ENCODE data around the gene TNNI2. TPM values are rescaled to one million over a fixed set of nuclear protein-coding genes. Genes with fewer than 3 reads are reported as not detected.

Gene TNNI2
- total and polyA plus RNA-seq, 10 donors, result 2.3 to 21.8 (median 6.7) TPM

DNA sequence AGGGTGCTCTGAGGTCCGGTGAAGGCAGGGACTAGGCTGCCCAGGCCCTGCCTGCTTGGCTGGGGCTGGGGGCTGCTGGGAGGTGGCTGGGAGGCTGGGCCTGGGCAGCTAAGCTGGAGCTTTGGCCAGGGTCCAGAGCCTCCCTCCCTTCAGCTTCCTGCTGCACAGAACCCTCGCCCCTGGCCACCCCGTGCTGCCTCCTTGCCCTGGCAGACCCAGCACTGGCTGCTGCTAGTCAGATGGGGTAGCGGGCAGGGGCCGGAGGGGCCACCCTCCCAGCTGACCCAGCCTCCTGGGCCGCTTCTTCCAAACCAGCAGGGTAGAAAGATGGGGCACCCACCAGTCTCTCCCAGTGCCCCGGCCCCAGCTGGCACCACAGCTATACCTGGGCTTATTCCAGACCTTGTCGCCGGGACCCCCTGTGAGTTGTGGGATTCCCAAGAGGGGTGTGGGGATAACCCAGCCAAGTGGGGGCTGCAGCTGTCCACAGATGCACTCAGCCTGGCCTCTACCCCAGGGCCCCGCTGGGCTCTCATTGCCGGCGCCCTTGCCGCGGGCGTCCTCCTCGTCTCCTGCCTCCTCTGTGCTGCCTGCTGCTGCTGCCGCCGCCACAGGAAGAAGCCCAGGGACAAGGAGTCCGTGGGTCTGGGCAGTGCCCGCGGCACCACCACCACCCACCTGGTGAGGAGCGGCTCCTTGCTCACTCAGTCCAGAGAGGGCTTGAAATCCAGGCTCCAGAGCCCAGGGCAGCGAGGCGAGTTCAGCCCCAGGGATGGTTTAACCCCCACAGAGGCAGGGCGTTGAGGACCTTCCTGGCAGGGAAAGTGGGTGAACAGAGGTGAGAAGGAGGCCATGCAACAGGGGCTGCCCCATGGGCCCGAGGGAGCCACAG is 3.8 kb upstream of the TNNI2 start, which contains the start of gene SYT8:
SYT8 (plus strand) TSS at position 212 of the 892 bp plus-strand sequence; CDS start at position 328, 116 bp downstream.
- Histone ChIP-seq H3K27me3 (replicated peaks in 1 of 7) (peaks cover 0 to 34% (median 0%) of the 10 kb centered on the region in 7 donors), H3K4me3 (no peak within 1 kb of the TSS), H3K27ac (no peak within 1 kb of the TSS), H3K9me3 (no peaks in the 10 kb centered on the region), H3K36me3 (no peaks in the 10 kb centered on the region), H3K4me1 (peaks cover 23 to 61% (median 43%) of the 10 kb centered on the region in 6 donors)
- intact Hi-C loops (cut with DNase I; ENCODE audit: low total_unique reads), result loop anchor here (5.0 kb wide), 2 partner anchors 183 to 317 kb away; no protein-coding TSS in a partner anchor
- peak; percentile 72 for DNase-seq
- no peak for TF ChIP-seq POLR2A (IDR thresholded peaks at IDR 0.05)
- TF ChIP-seq, protein P1, sequence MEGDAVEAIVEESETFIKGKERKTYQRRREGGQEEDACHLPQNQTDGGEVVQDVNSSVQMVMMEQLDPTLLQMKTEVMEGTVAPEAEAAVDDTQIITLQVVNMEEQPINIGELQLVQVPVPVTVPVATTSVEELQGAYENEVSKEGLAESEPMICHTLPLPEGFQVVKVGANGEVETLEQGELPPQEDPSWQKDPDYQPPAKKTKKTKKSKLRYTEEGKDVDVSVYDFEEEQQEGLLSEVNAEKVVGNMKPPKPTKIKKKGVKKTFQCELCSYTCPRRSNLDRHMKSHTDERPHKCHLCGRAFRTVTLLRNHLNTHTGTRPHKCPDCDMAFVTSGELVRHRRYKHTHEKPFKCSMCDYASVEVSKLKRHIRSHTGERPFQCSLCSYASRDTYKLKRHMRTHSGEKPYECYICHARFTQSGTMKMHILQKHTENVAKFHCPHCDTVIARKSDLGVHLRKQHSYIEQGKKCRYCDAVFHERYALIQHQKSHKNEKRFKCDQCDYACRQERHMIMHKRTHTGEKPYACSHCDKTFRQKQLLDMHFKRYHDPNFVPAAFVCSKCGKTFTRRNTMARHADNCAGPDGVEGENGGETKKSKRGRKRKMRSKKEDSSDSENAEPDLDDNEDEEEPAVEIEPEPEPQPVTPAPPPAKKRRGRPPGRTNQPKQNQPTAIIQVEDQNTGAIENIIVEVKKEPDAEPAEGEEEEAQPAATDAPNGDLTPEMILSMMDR (IDR thresholded peaks at IDR 0.05 in 8 of 11, conservative IDR thresholded peaks at IDR 0.05 in 3 of 11), result no peak
- 75 to 88% (median 80%) methylated on average over 16 to 26 of the region's 26 CpGs for WGBS, 5 donors

DNA sequence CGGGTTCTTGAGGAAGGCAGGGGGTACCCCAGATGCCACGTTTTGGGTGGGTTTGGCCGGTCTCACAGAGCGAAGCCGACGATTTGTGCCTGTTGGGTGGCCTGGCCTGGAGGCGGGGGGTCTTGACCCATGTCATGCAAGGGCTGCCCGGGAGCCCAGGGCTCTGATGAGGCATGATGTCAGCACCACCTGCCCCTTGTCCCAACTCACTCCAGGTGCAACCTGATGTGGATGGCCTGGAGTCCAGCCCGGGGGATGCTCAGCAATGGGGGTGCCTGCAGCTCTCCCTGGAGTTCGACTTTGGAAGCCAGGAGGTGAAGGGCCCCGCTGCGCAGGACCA is 3.1 kb upstream of the TNNI2 start:
- intact Hi-C loops (cut with DNase I; ENCODE audit: low total_unique reads), result loop anchor here (5.0 kb wide), 1 partner anchor 317 kb away; no protein-coding TSS in a partner anchor
- Histone ChIP-seq H3K4me3 (no peak overlapping the region), H3K4me1 (peaks cover 26 to 61% (median 49%) of the 10 kb centered on the region in 6 donors), H3K27ac (no peak overlapping the region), H3K36me3 (no peaks in the 10 kb centered on the region), H3K27me3 (replicated peaks in 1 of 7) (peaks cover 0 to 28% (median 0%) of the 10 kb centered on the region in 7 donors), H3K9me3 (no peaks in the 10 kb centered on the region)
- no peak for TF ChIP-seq POLR2AphosphoS5 (IDR thresholded peaks at IDR 0.05)
- no peak for TF ChIP-seq POLR2A (IDR thresholded peaks at IDR 0.05)
- TF ChIP-seq, protein P1 (IDR thresholded peaks at IDR 0.05 in 8 of 11, conservative IDR thresholded peaks at IDR 0.05 in 3 of 11), result no peak
- WGBS, 5 donors, result 71 to 92% (median 86%) methylated on average over 8 to 12 of the region's 12 CpGs
- DNase-seq, result peak; percentile 72

DNA sequence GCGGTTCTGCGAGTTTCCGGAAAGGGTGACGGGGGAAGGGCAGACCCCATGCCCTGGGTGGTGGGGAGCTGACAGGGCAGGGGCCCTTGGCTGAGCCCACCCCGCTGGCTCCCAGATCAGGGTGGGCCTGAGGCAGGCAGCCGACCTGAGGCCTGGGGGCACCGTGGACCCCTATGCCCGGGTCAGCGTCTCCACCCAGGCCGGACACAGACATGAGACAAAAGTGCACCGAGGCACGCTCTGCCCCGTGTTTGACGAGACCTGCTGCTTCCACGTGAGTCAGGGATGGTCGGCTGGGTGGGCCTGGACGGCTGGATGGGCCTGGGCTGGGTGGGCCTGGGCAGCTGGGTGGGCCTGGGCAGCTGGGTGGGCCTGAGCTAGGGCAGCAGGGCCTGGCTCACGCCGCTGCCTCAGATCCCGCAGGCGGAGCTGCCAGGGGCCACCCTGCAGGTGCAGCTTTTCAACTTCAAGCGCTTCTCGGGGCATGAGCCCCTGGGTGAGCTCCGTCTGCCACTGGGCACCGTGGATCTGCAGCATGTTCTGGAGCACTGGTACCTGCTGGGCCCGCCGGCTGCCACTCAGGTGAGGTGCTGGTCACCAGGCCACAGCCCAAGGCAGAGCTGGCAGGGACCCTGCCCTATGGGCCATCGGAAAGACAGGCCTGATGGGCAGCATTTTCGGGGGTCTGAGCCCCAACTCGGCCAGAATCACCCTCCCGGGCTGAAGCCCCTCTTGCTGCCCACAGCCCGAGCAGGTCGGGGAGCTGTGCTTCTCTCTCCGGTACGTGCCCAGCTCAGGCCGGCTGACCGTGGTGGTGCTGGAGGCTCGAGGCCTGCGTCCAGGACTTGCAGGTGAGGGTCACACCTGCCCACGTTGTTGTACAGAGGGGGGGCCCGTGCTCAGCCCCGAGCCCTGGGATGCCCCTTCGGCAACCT is 2.5 kb upstream of the TNNI2 start:
- H3K4me1 ChIP-seq, result peaks cover 26 to 65% (median 55%) of the 10 kb centered on the region in 6 donors
- no peak overlapping the region for H3K27ac ChIP-seq
- H3K9me3 ChIP-seq, result no peaks in the 10 kb centered on the region
- TF ChIP-seq, protein P1 (IDR thresholded peaks at IDR 0.05 in 8 of 11, conservative IDR thresholded peaks at IDR 0.05 in 3 of 11), result no peak
- TF ChIP-seq POLR2A (IDR thresholded peaks at IDR 0.05) (no peak), POLR2AphosphoS5 (IDR thresholded peaks at IDR 0.05) (no peak)
- no peaks in the 10 kb centered on the region for H3K36me3 ChIP-seq
- H3K27me3 ChIP-seq (replicated peaks in 1 of 7), result peaks cover 0 to 22% (median 0%) of the 10 kb centered on the region in 7 donors
- peak; percentile 82 for DNase-seq
- 82 to 93% (median 88%) methylated on average over 13 to 43 of the region's 43 CpGs for WGBS, 5 donors
- intact Hi-C loops (cut with DNase I; ENCODE audit: low total_unique reads), result loop anchor here (5.0 kb wide), 1 partner anchor 316 kb away; no protein-coding TSS in a partner anchor
- H3K4me3 ChIP-seq, result no peak overlapping the region

Data from spleen (tissue), 11 donors.